ENCODE results near the gene ITGBL1.

GRCh38 chr13:101412076-101412475, 40.4 kb upstream of the ITGBL1 start:
- TF ChIP-seq CTCF (conservative IDR thresholded peaks at IDR 0.05; ENCODE audit: low read length), result no peak
- no peak for TF ChIP-seq EZH2phosphoT487 (IDR thresholded peaks at IDR 0.05; ENCODE audit: borderline replicate concordance)

All from Loucy (cell line).